Natural killer cell (primary cell): ENCODE measurements around the gene PDS5B. TPM values are rescaled to one million over a fixed set of nuclear protein-coding genes. Genes with fewer than 3 reads are reported as not detected.

Experiments used
- ATAC-seq, 3 donors: fragments of 150-1000 bp in 2 of 3; fragments of 200-7000 bp in 1 of 3; cut with Tn5 transposase; 1 replicate in 1 of 3; 2 replicates in 2 of 3; pipeline ENCODE4 v1.10.0; 2021; ENCODE audit warnings: mild to moderate bottlenecking in 2 of 3, moderate library complexity in 2 of 3
- DNase-seq, 2 donors: peaks; one replicate each; pipeline versions ENCODE4 v3.0.0 to v3.0.0-alpha.2; 2013 to 2021; ENCODE audit warnings: mixed read lengths in 1 of 2
- H3K27ac ChIP-seq: one replicate; pipeline ENCODE4 v1.5.1; 2013; ENCODE audit warnings: mild to moderate bottlenecking, low read length
- H3K27me3 ChIP-seq: one replicate; pipeline ENCODE4 v1.6.1; 2013; ENCODE audit warnings: low read length; ENCODE audit not compliant: control insufficient read depth, insufficient read depth
- H3K36me3 ChIP-seq: one replicate; pipeline ENCODE4 v1.6.1; 2013; ENCODE audit warnings: low read length; ENCODE audit not compliant: control insufficient read depth, insufficient read depth
- H3K4me1 ChIP-seq: one replicate; pipeline ENCODE4 v1.6.1; 2013; ENCODE audit warnings: low read length; ENCODE audit not compliant: control insufficient read depth, insufficient read depth
- H3K4me3 ChIP-seq: one replicate; pipeline ENCODE4 v1.5.1; 2013; ENCODE audit warnings: low read length
- H3K9me3 ChIP-seq: one replicate; pipeline ENCODE4 v1.6.1; 2013; ENCODE audit warnings: low read length; ENCODE audit not compliant: control insufficient read depth, insufficient read depth
- H3K27ac Mint-ChIP-seq, 2 donors: one replicate each; pipeline ENCODE4 v1.8.0; 2022; ENCODE audit warnings: mild to moderate bottlenecking in 2 of 2, mixed read lengths in 2 of 2, moderate library complexity in 1 of 2
- H3K27me3 Mint-ChIP-seq, 2 donors: one replicate each; pipeline ENCODE4 v1.8.0; 2022; ENCODE audit warnings: low read depth in 2 of 2, mixed read lengths in 2 of 2
- H3K36me3 Mint-ChIP-seq: one replicate; pipeline ENCODE4 v1.8.0; 2022; ENCODE audit warnings: mixed read lengths
- H3K4me1 Mint-ChIP-seq, 2 donors: one replicate each; pipeline ENCODE4 v1.8.0; 2022; ENCODE audit warnings: mixed read lengths in 2 of 2
- H3K4me3 Mint-ChIP-seq: one replicate; pipeline ENCODE4 v1.8.0; 2022; ENCODE audit warnings: mild to moderate bottlenecking, moderate library complexity, mixed read lengths
- H3K9me3 Mint-ChIP-seq, 2 donors: one replicate each; pipeline ENCODE4 v1.8.0; 2022; ENCODE audit warnings: mixed read lengths in 2 of 2
- WGBS: methylation state at CpG from one replicate; pipeline ENCODE4 v1.1.7; 2013; ENCODE audit warnings: missing lambda C conversion rate; ENCODE audit not compliant: insufficient coverage; 5-methylcytosine and 5-hydroxymethylcytosine counted together
- intact Hi-C: fragments of 100-400 bp; cut with micrococcal nuclease; formaldehyde crosslinking; loops from one replicate; pipeline ENCODE4 v1.14.2; 2022
- total RNA-seq, 4 donors: library from RNA; stranded (reverse); fragments of 120-200 nt in 1 of 4; gene quantifications; one replicate each; pipeline versions ENCODE4 v1.2.3 to v1.2.4, GENCODE V29; 2013 to 2022
- TF ChIP-seq, protein P1 (sequence below): fragments of 200-600 bp; IDR thresholded peaks from one replicate; pipeline ENCODE4 v1.8.0; 2022; ENCODE audit warnings: antibody characterized with exemption

PDS5B gene
- total RNA-seq, 3 donors from 2014 or later (not counting 1 experiment from before 2014, with no cell fraction given): 59.4 to 70.6 (median 64.7) TPM

- Histone ChIP-seq H3K4me1 (peaks cover 9% of the 10 kb centered on the region), H3K27ac (peak overlapping the region; percentile 2), H3K4me3 (no peak overlapping the region), H3K27me3 (no peaks in the 10 kb centered on the region), H3K36me3 (no peaks in the 10 kb centered on the region), H3K9me3 (no peaks in the 10 kb centered on the region)
- no peaks in the 10 kb centered on the region for H3K27me3 Mint-ChIP-seq
- intact Hi-C loops: loop anchor here (10.0 kb wide), 1 partner anchor 261 kb away; no protein-coding TSS in a partner anchor
- TF ChIP-seq, protein P1, sequence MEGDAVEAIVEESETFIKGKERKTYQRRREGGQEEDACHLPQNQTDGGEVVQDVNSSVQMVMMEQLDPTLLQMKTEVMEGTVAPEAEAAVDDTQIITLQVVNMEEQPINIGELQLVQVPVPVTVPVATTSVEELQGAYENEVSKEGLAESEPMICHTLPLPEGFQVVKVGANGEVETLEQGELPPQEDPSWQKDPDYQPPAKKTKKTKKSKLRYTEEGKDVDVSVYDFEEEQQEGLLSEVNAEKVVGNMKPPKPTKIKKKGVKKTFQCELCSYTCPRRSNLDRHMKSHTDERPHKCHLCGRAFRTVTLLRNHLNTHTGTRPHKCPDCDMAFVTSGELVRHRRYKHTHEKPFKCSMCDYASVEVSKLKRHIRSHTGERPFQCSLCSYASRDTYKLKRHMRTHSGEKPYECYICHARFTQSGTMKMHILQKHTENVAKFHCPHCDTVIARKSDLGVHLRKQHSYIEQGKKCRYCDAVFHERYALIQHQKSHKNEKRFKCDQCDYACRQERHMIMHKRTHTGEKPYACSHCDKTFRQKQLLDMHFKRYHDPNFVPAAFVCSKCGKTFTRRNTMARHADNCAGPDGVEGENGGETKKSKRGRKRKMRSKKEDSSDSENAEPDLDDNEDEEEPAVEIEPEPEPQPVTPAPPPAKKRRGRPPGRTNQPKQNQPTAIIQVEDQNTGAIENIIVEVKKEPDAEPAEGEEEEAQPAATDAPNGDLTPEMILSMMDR: no peak
- H3K4me1 Mint-ChIP-seq: peaks cover 65 to 68% of the 10 kb centered on the region in 2 donors
- no peak overlapping the region for H3K4me3 Mint-ChIP-seq
- ATAC-seq: peak; percentile 45 to 56 (median 52)
- H3K27ac Mint-ChIP-seq: peak overlapping the region; percentile 76 to 82
- WGBS: 8% methylated on average over 2 of the region's 2 CpGs
- no peaks in the 10 kb centered on the region for H3K9me3 Mint-ChIP-seq
- H3K36me3 Mint-ChIP-seq: no peaks in the 10 kb centered on the region
- peak in 1 of 2 donors; percentile 23 for DNase-seq
Observed at GRCh38 chr13:32645854-32646253, 59.6 kb downstream of the PDS5B start.

DNA sequence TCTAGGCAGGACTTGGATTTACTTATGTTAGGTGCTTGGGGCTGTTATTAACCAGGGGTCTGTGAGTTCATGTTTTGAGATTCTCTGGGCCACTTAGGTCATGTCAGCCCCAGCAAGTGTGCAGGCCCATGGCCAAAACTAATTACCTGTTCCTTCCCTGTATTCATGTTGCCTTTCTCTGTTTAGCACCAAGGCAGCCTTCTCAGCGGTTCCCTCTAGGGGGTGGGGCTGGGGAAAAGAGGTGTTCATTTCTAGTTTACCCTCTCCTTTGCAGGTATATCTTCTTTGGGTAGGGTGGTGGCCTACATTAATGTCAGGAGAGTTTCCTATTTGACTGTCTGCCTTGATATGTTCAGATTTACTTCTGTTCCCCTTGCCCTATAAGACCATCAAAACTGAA, 61.7 kb downstream of the PDS5B start:
- Mint-ChIP-seq H3K4me3 (no peak overlapping the region), H3K36me3 (no peaks in the 10 kb centered on the region), H3K9me3 (no peaks in the 10 kb centered on the region), H3K4me1 (peaks cover 52 to 56% of the 10 kb centered on the region in 2 donors), H3K27ac (peak overlapping the region; percentile 33 to 82), H3K27me3 (no peaks in the 10 kb centered on the region)
- Histone ChIP-seq H3K27ac (no peak overlapping the region), H3K9me3 (no peaks in the 10 kb centered on the region), H3K36me3 (no peaks in the 10 kb centered on the region), H3K4me3 (no peak overlapping the region), H3K27me3 (no peaks in the 10 kb centered on the region), H3K4me1 (peaks cover 9% of the 10 kb centered on the region)
- ATAC-seq: no peak
- DNase-seq: peak in 1 of 2 donors; percentile 22
- 80% methylated on average over 1 of the region's 1 CpG for WGBS
- intact Hi-C loops: loop anchor here (10.0 kb wide), 1 partner anchor 263 kb away; no protein-coding TSS in a partner anchor
- TF ChIP-seq, protein P1: no peak

- Histone ChIP-seq H3K4me3 (no peak overlapping the region), H3K27me3 (no peaks in the 10 kb centered on the region), H3K36me3 (no peaks in the 10 kb centered on the region), H3K27ac (no peak overlapping the region), H3K4me1 (peaks cover 3% of the 10 kb centered on the region), H3K9me3 (no peaks in the 10 kb centered on the region)
- DNase-seq (peak in 1 of 2 donors; percentile 79), ATAC-seq (peak; percentile 77 to 89 (median 86))
- Mint-ChIP-seq H3K4me3 (no peak overlapping the region), H3K9me3 (no peaks in the 10 kb centered on the region), H3K27me3 (no peaks in the 10 kb centered on the region), H3K36me3 (no peaks in the 10 kb centered on the region), H3K4me1 (peaks cover 28 to 34% of the 10 kb centered on the region in 2 donors), H3K27ac (peak overlapping the region; percentile 37 to 39)
- intact Hi-C loops: loop anchor here (2.0 kb wide), 1 partner anchor 64 kb away; the partner anchor contains the start of gene PDS5B
- WGBS: 9% methylated on average over 2 of the region's 3 CpGs
- TF ChIP-seq, protein P1: peak; percentile 81
Observed at GRCh38 chr13:32650705-32651311, 64.6 kb downstream of the PDS5B start.
